DND-41 (cell line): ENCODE results near the gene REXO4.

ENCODE experiments used
- ATAC-seq: fragments of 200-7000 bp; cut with Tn5 transposase; 3 replicates; pipeline ENCODE4 v1.9.1; 2021; ENCODE audit warnings: low read depth; ENCODE audit not compliant: insufficient read depth
- DNase-seq: peaks from one replicate; pipeline ENCODE4 v3.0.0-alpha.2; 2020
- H2AFZ ChIP-seq: 2 replicates; pipeline ENCODE4 v1.6.0; 2012; ENCODE audit warnings: low read depth, low read length
- H3K27ac ChIP-seq: 2 replicates; pipeline ENCODE4 v1.5.1; 2012; ENCODE audit warnings: low read length, inconsistent platforms
- H3K27me3 ChIP-seq: fragments of 200-600 bp; sonication (generic); 2 replicates; pipeline ENCODE4 v1.6.0; 2012; ENCODE audit warnings: low read length, mild to moderate bottlenecking, inconsistent platforms; ENCODE audit not compliant: insufficient read depth, poor library complexity
- H3K36me3 ChIP-seq: 2 replicates; pipeline ENCODE4 v1.5.1; 2012; ENCODE audit warnings: low read length, inconsistent platforms; ENCODE audit not compliant: insufficient read depth
- H3K4me1 ChIP-seq: 2 replicates; pipeline ENCODE4 v1.5.1; 2012; ENCODE audit warnings: mild to moderate bottlenecking, low read length; ENCODE audit not compliant: insufficient read depth
- H3K4me2 ChIP-seq: 2 replicates; pipeline ENCODE4 v1.6.0; 2012; ENCODE audit warnings: mild to moderate bottlenecking, moderate library complexity, low read length, inconsistent platforms; ENCODE audit not compliant: insufficient read depth
- H3K4me3 ChIP-seq, 2 experiments: fragments of 200-600 bp in 1 of 2; shearing (Covaris generic) in 1 of 2; 2 replicates each; pipeline ENCODE4 v1.5.1; 2012 to 2016; ENCODE audit warnings: inconsistent platforms in 2 of 2, low read length in 2 of 2, mild to moderate bottlenecking in 2 of 2, low read depth in 1 of 2, moderate library complexity in 1 of 2
- H3K79me2 ChIP-seq: 2 replicates; pipeline ENCODE4 v1.6.0; 2012; ENCODE audit warnings: low read length, inconsistent platforms; ENCODE audit not compliant: insufficient read depth
- H3K9ac ChIP-seq: 2 replicates; pipeline ENCODE4 v1.6.0; 2012; ENCODE audit warnings: low read depth, mild to moderate bottlenecking, inconsistent platforms, low read length, moderate library complexity
- H3K9me3 ChIP-seq: 2 replicates; pipeline ENCODE4 v1.5.1; 2012; ENCODE audit warnings: low read length, moderate library complexity, mild to moderate bottlenecking, inconsistent platforms; ENCODE audit not compliant: insufficient read depth, severe bottlenecking
- H4K20me1 ChIP-seq: 2 replicates; pipeline ENCODE4 v1.6.0; 2012; ENCODE audit warnings: low read length; ENCODE audit not compliant: insufficient read depth
- EZH2 ChIP-seq: IDR thresholded peaks from 3 replicates; pipeline ENCODE4 v1.6.1; 2012; ENCODE audit warnings: borderline replicate concordance, low read depth, mild to moderate bottlenecking, moderate library complexity, low read length, inconsistent platforms; ENCODE audit not compliant: severe bottlenecking
- TF ChIP-seq, protein P1 (sequence below): IDR thresholded peaks from 2 replicates; pipeline ENCODE4 v1.5.1; 2012; ENCODE audit warnings: borderline replicate concordance, low read length, moderate library complexity, mild to moderate bottlenecking; ENCODE audit not compliant: poor library complexity, severe bottlenecking; ENCODE audit errors: extremely low read depth

The REXO4 gene

DNA sequence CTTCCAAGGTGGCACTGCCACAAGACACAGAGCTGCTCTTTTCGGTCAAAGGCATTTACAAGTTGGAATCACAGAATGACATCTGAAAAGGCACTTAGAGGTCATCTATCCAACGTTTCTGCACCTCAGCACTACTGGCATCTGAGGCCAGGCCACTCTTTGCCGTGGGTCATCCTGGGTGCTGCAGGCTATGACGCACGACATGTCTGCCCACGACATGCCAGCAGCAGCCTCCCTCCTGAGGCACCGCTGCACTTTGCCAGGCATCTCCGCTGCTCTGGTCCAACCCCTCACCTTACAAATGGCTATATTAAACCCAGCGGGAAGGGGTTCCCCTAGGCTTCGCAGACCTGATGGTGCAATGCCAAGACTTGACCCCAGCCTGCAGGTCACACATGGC is 50.0 kb downstream of the REXO4 start:
- H3K4me1 ChIP-seq, result peaks cover 8% of the 10 kb centered on the region
- no peak overlapping the region for H3K4me2 ChIP-seq
- TF ChIP-seq, protein P1, sequence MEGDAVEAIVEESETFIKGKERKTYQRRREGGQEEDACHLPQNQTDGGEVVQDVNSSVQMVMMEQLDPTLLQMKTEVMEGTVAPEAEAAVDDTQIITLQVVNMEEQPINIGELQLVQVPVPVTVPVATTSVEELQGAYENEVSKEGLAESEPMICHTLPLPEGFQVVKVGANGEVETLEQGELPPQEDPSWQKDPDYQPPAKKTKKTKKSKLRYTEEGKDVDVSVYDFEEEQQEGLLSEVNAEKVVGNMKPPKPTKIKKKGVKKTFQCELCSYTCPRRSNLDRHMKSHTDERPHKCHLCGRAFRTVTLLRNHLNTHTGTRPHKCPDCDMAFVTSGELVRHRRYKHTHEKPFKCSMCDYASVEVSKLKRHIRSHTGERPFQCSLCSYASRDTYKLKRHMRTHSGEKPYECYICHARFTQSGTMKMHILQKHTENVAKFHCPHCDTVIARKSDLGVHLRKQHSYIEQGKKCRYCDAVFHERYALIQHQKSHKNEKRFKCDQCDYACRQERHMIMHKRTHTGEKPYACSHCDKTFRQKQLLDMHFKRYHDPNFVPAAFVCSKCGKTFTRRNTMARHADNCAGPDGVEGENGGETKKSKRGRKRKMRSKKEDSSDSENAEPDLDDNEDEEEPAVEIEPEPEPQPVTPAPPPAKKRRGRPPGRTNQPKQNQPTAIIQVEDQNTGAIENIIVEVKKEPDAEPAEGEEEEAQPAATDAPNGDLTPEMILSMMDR, result no peak
- no peak for TF ChIP-seq EZH2
- ATAC-seq (no peak), DNase-seq (no peak)
- no peak overlapping the region for H3K9ac ChIP-seq
- peaks cover 88% of the 10 kb centered on the region for H3K36me3 ChIP-seq
- H2AFZ ChIP-seq, result no peak overlapping the region
- H3K79me2 ChIP-seq, result peaks cover 75% of the 10 kb centered on the region
- no peak overlapping the region for H3K4me3 ChIP-seq
- no peaks in the 10 kb centered on the region for H3K9me3 ChIP-seq
- no peak overlapping the region for H3K27ac ChIP-seq
- H4K20me1 ChIP-seq, result peaks cover 74% of the 10 kb centered on the region
- no peaks in the 10 kb centered on the region for H3K27me3 ChIP-seq

DNA sequence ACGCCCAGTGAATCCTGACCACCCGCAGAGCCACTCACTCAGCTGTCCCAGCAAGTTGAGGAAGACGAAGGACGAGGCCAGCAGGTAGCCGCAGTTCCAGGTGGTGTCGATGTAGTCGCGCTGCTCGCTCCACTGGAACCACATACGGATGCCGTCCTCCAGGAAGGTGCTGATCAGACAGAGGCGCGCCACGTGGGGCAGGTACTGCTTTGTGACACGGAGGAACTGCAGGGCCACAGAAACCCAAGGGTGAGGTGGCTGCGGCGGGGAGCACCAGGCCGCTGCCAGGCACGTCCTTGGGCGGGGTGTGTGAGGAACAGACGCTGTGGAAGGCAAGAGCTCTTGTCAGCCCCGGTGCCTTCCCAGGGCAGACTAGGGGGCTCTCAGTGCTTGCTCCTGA is 50.6 kb downstream of the REXO4 start:
- Histone ChIP-seq H3K36me3 (peaks cover 89% of the 10 kb centered on the region), H2AFZ (no peak overlapping the region), H3K9me3 (no peaks in the 10 kb centered on the region), H3K27me3 (no peaks in the 10 kb centered on the region), H4K20me1 (peaks cover 68% of the 10 kb centered on the region), H3K4me2 (no peak overlapping the region), H3K9ac (no peak overlapping the region), H3K4me3 (no peak overlapping the region), H3K4me1 (peaks cover 4% of the 10 kb centered on the region), H3K79me2 (peaks cover 69% of the 10 kb centered on the region), H3K27ac (no peak overlapping the region)
- TF ChIP-seq, protein P1, result no peak
- no peak for TF ChIP-seq EZH2
- DNase-seq (no peak), ATAC-seq (no peak)

DNA sequence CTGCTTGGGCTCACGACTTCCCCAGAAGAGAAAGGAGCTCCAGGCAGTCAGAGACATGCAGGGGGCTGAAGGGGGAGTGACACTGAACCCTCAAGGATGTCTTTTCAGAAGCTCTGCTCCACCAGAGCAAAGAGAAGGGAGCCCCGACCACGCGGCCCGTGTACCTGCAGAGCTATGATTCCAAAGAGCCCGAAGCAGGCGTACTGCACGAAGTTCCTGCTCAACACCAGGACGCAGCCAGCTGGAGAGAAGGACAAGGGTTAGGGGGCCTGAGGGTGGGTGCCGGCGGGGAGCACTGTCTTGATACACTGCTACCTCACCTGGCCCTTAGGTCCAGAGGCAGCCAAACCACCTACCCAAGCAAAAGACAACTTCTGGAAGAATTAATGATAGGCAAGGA is 51.4 kb downstream of the REXO4 start:
- Histone ChIP-seq H3K9me3 (no peaks in the 10 kb centered on the region), H3K27ac (no peak overlapping the region), H3K4me3 (no peak overlapping the region), H3K4me1 (peaks cover 2% of the 10 kb centered on the region), H3K36me3 (peaks cover 89% of the 10 kb centered on the region), H2AFZ (no peak overlapping the region), H3K9ac (no peak overlapping the region), H3K79me2 (peaks cover 61% of the 10 kb centered on the region), H3K4me2 (no peak overlapping the region), H4K20me1 (peaks cover 61% of the 10 kb centered on the region), H3K27me3 (no peaks in the 10 kb centered on the region)
- TF ChIP-seq, protein P1, result no peak
- no peak for TF ChIP-seq EZH2
- DNase-seq, result no peak
- ATAC-seq, result no peak

DNA sequence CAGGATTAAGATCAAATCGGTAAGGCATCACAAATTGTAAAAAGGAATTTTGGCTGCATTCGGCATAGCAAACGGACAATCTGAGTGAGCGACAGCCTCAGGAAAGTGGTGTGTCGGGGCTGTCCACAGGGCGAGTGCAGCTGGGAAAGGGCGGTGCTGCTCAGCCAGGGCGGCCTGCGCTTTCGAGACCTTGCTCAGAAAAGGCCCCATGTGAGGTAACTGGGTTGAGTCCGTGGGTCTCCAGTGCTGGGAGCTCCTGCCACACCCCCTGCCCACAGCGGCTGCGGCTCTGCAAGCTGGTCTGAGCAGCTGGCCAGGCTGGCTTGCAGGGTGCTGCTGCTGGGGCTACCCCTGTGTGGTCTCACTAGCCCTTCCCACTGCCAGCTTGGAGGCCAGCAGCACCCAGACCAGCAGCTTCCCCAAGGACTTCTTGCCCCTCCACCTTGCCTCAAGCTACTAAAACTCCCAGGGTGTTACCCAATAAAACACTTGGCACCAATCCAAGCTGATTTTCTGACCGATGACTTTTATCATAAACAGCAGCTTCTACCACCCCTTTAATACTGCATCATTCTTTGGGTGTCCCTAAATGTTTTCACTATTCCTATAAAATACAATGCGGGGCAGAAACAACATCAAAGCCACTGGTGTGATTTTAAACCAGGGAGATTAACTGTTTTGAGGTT is 55.3 kb downstream of the REXO4 start:
- Histone ChIP-seq H3K36me3 (peaks cover 87% of the 10 kb centered on the region), H3K4me3 (no peak overlapping the region), H2AFZ (no peak overlapping the region), H3K9ac (no peak overlapping the region), H3K27ac (no peak overlapping the region), H3K9me3 (no peaks in the 10 kb centered on the region), H3K27me3 (no peaks in the 10 kb centered on the region), H4K20me1 (peaks cover 34% of the 10 kb centered on the region), H3K79me2 (peaks cover 32% of the 10 kb centered on the region), H3K4me2 (no peak overlapping the region), H3K4me1 (peaks cover 13% of the 10 kb centered on the region)
- DNase-seq (no peak), ATAC-seq (no peak)
- TF ChIP-seq, protein P1, result no peak
- TF ChIP-seq EZH2, result no peak
